K562 (cell line): Measurements from ENCODE around the gene ALAS2. TPM values are rescaled to one million over a fixed set of nuclear protein-coding genes. Genes with fewer than 3 reads are reported as not detected.

ENCODE experiments used
- ATAC-seq: fragments of 200-7000 bp; cut with Tn5 transposase; 3 replicates; pipeline ENCODE4 v1.9.1; 2020; ENCODE audit warnings: moderate library complexity
- BruUV-seq: library from RNA; stranded (reverse); fragments of 400-500 nt; replicated peaks from 2 replicates; lab custom pipeline; 2021; lab: Mats Ljungman, UMichigan
- CTCF ChIA-PET: fragments of 300-600 bp; formaldehyde crosslinking; extraction: SDS; loops from one replicate; lab custom pipeline; 2021; ENCODE audit warnings: low intra/inter-chr PET ratio; lab: Yijun Ruan, JAX
- POLR2A ChIA-PET: fragments of 300-600, 350-650 bp; sonication (Branson Sonifier 250); formaldehyde crosslinking; extraction: SDS; loops from one replicate; lab custom pipeline; 2021; ENCODE audit warnings: antibody characterized with exemption, inconsistent platforms; lab: Yijun Ruan, JAX
- DNase-seq, 4 experiments: peaks; one replicate each; pipeline versions ENCODE4 v3.0.0 to v3.0.0-alpha.2; 2011 to 2018; ENCODE audit warnings: low spot score in 3 of 4, mixed read lengths in 3 of 4; ENCODE audit errors: extremely low read depth in 1 of 4
- FAIRE-seq: peaks from 2 replicates; lab custom pipeline; 2011; peaks lifted over from hg19 to GRCh38; lab: Jason Lieb, UNC
- H2AFZ ChIP-seq: 2 replicates; pipeline ENCODE4 v1.6.0; 2011; ENCODE audit warnings: low read depth, low read length, control low read depth, inconsistent platforms
- H3K27ac ChIP-seq: fragments of 200-600 bp; 3 replicates; pipeline ENCODE4 v1.8.0; 2011; ENCODE audit warnings: low read depth, mild to moderate bottlenecking, control low read depth, inconsistent platforms, low read length, moderate library complexity, mixed read lengths; ENCODE audit errors: extremely low read depth
- H3K27me3 ChIP-seq, 2 experiments: fragments of 300-600 bp in 1 of 2; 2 replicates in 1 of 2; 3 replicates in 1 of 2; pipeline versions ENCODE4 v1.6.0 to v1.8.0; 2011; ENCODE audit warnings: inconsistent platforms in 2 of 2, low read length in 2 of 2, mild to moderate bottlenecking in 1 of 2, mixed read lengths in 1 of 2, moderate library complexity in 1 of 2; ENCODE audit not compliant: control insufficient read depth in 2 of 2, insufficient read depth in 2 of 2
- H3K36me3 ChIP-seq: fragments of 300-600 bp; 3 replicates; pipeline ENCODE4 v1.8.0; 2011; ENCODE audit warnings: mild to moderate bottlenecking, low read length, inconsistent platforms; ENCODE audit not compliant: control insufficient read depth, insufficient read depth
- H3K4me1 ChIP-seq, 2 experiments: fragments of 200-600 bp in 1 of 2; replicated peaks in 1 of 2; 2 replicates in 1 of 2; 3 replicates in 1 of 2; pipeline versions ENCODE4 v1.5.1 to v1.8.0; 2011; ENCODE audit warnings: inconsistent platforms in 2 of 2, low read length in 2 of 2, mild to moderate bottlenecking in 1 of 2, mixed read lengths in 1 of 2, moderate library complexity in 1 of 2; ENCODE audit not compliant: control insufficient read depth in 2 of 2, insufficient read depth in 2 of 2
- H3K4me2 ChIP-seq: 2 replicates; pipeline ENCODE4 v1.6.1; 2011; ENCODE audit warnings: low read length, control low read depth, inconsistent platforms, mixed read lengths; ENCODE audit not compliant: insufficient read depth
- H3K4me3 ChIP-seq: fragments of 200-600 bp; sonication (generic), shearing (Covaris generic); 2 replicates; pipeline ENCODE4 v1.5.1; 2016; ENCODE audit warnings: control low read depth, inconsistent platforms
- H3K79me2 ChIP-seq: fragments of 200-600 bp; 3 replicates; pipeline ENCODE4 v1.8.0; 2011; ENCODE audit warnings: low read length, inconsistent platforms; ENCODE audit not compliant: control insufficient read depth, insufficient read depth
- H3K9ac ChIP-seq, 2 experiments: 2 replicates each; pipeline versions ENCODE4 v1.6.0 to v1.6.1; 2011; ENCODE audit warnings: low read depth in 2 of 2, low read length in 2 of 2, control low read depth in 1 of 2, inconsistent platforms in 1 of 2, mild to moderate bottlenecking in 1 of 2, mixed read lengths in 1 of 2; ENCODE audit not compliant: insufficient read depth in 1 of 2
- H3K9me1 ChIP-seq: one replicate; pipeline ENCODE4 v1.6.0; 2011; ENCODE audit warnings: inconsistent platforms, mild to moderate bottlenecking, low read length, moderate library complexity; ENCODE audit not compliant: control insufficient read depth, insufficient read depth
- H3K9me3 ChIP-seq: replicated peaks from 2 replicates; pipeline ENCODE4 v1.5.1; 2011; ENCODE audit warnings: low read depth, low read length, inconsistent platforms; ENCODE audit not compliant: control insufficient read depth, insufficient read depth
- H4K20me1 ChIP-seq: replicated peaks from 2 replicates; pipeline ENCODE4 v1.6.1; 2011; ENCODE audit warnings: low read length, inconsistent platforms, mixed read lengths; ENCODE audit not compliant: control insufficient read depth, insufficient read depth
- HDAC3 ChIP-seq: fragments of 450-650 bp; IDR thresholded peaks from 2 replicates; pipeline ENCODE4 v1.6.1; 2018; ENCODE audit warnings: borderline replicate concordance, mild to moderate bottlenecking, moderate library complexity; ENCODE audit not compliant: partially characterized antibody
- PATZ1 ChIP-seq: fragments of 250-450 bp; sonication (Bioruptor Pico); IDR thresholded peaks from 2 replicates; pipeline ENCODE4 v1.5.0; 2020; ENCODE audit warnings: mild to moderate bottlenecking, borderline replicate concordance
- RREB1 ChIP-seq: fragments of 250-450 bp; sonication (Bioruptor Pico); IDR thresholded peaks from 2 replicates; pipeline ENCODE4 v1.4.0; 2020
- SRSF7 ChIP-seq: fragments of 200-400 bp; formaldehyde crosslinking; optimal IDR thresholded peaks from 2 replicates; pipeline ENCODE3; 2017; ENCODE audit warnings: mild to moderate bottlenecking, low read depth, low read length
- ZNF134 ChIP-seq: fragments of 250-450 bp; sonication (Bioruptor Pico); conservative IDR thresholded peaks from 2 replicates; pipeline ENCODE4 v1.4.0; 2020
- ZNF778 ChIP-seq: fragments of 450-650 bp; formaldehyde crosslinking; IDR thresholded peaks from 2 replicates; pipeline ENCODE4 v1.4.0; 2020; ENCODE audit warnings: mild to moderate bottlenecking, moderate library complexity
- WGBS: fragments of 100-300 bp; shearing (Covaris generic); methylation state at CpG from one replicate; pipeline ENCODE4 v1.1.6; 2016; ENCODE audit warnings: low coverage, mixed read lengths; ENCODE audit not compliant: insufficient coverage; ENCODE audit errors: missing lambda C conversion rate; 5-methylcytosine and 5-hydroxymethylcytosine counted together
- in situ Hi-C: fragments of 300-500 bp; cut with MboI; formaldehyde crosslinking; loops from 4 replicates; pipeline ENCODE4 v1.15.0; 2018; ENCODE audit warnings: inconsistent platforms, mixed read lengths
- intact Hi-C: fragments of 100-400 bp; cut with micrococcal nuclease; formaldehyde crosslinking; loops from 2 replicates; pipeline ENCODE4 v1.14.2; 2022
- polyA plus RNA-seq, 8 experiments: library from polyadenylated mRNA; depleted of rRNA in 4 of 8; stranded (reverse) in 5 of 8; unstranded in 3 of 8; fragments of >200 nt; fragmentation: Nextera tagmentation in 2 of 8; fragmentation: Illumina TruSeq in 1 of 8; extraction: Ambion mirVana in 2 of 8; extraction: Trizol in 1 of 8; gene quantifications; 2 replicates each; pipeline versions ENCODE4 v1.2.1 to v1.2.3, GENCODE V29; 2011 to 2014; ENCODE audit warnings: inconsistent platforms in 1 of 8, missing spikeins in 1 of 8
- total RNA-seq, 7 experiments: library from RNA; depleted of rRNA in 6 of 7; stranded (reverse); fragments of >200 nt in 6 of 7; fragmentation: Illumina TruSeq in 2 of 7; extraction: Trizol in 2 of 7; gene quantifications; 2 replicates each; pipeline versions ENCODE4 v1.2.1 to v1.2.3, GENCODE V29; 2011 to 2021; ENCODE audit warnings: low replicate concordance in 1 of 7
- TF ChIP-seq, protein P1 (sequence below): fragments of 250-450 bp; sonication (Bioruptor Pico); IDR thresholded peaks from 2 replicates; pipeline ENCODE4 v1.4.0; 2020
- TF ChIP-seq, protein P2 (sequence below): sonication (generic); formaldehyde crosslinking; IDR thresholded peaks from 2 replicates; pipeline ENCODE4 v1.8.0; 2022; ENCODE audit warnings: missing genetic modification reagents, mild to moderate bottlenecking, borderline replicate concordance

ALAS2 gene
- total and polyA plus RNA-seq, 9 of the 15 experiments (the other 6 are each of a cell fraction or from before 2014, with no cell fraction given) = 14.6 to 101 (median 33.4) TPM

DNA sequence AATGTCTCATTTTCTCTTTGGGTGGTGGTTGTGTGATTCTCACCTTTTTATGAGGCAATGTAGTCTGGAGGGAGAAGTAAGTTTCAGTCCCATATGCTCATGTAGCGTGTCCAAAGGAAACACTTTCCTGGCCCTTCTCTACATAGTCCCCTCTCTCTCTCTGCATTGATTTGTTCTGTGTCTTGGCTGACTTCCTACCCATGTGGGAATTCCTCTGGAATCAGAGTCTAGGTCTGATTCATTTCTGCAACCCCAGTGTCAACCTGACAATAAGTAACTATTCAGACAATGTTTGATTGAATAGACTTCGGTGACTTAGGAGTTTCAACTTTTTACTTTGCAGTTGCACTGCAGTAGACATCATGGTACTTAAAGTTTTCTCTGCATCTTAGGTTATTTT, 2.7 kb upstream of the ALAS2 start:
- in situ Hi-C loops (no loop called here), intact Hi-C loops (no loop called here)
- Histone ChIP-seq H2AFZ (no peak overlapping the region), H4K20me1 (no peaks in the 10 kb centered on the region), H3K9me3 (no peaks in the 10 kb centered on the region), H3K4me3 (no peak overlapping the region), H3K4me2 (no peak overlapping the region; the same call in 1 of the 2 replicates), H3K27me3 (no peaks in the 10 kb centered on the region), H3K9ac (no peak overlapping the region), H3K9me1 (no peaks in the 10 kb centered on the region), H3K4me1 (peaks cover 3 to 21% of the 10 kb centered on the region in 2 experiments; a peak in 3 of 5 replicates), H3K27ac (no peak overlapping the region), H3K36me3 (no peaks in the 10 kb centered on the region), H3K79me2 (peaks cover 17% of the 10 kb centered on the region)
- POLR2A ChIA-PET = no interaction called here
- DNase-seq = no peak
- 56% methylated on average over 2 of the region's 2 CpGs for WGBS
- CTCF ChIA-PET = no interaction called here
- ATAC-seq = no peak; the same call in 2 of the 3 replicates
- FAIRE-seq = no peak
- BruUV-seq = no TSS peak
- TF ChIP-seq RREB1 (CRISPR knock-in tag) (no peak), SRSF7 (no peak), ZNF778 (no peak), HDAC3 (no peak), PATZ1 (no peak), ZNF134 (CRISPR knock-in tag) (no peak)
- TF ChIP-seq, protein P1, sequence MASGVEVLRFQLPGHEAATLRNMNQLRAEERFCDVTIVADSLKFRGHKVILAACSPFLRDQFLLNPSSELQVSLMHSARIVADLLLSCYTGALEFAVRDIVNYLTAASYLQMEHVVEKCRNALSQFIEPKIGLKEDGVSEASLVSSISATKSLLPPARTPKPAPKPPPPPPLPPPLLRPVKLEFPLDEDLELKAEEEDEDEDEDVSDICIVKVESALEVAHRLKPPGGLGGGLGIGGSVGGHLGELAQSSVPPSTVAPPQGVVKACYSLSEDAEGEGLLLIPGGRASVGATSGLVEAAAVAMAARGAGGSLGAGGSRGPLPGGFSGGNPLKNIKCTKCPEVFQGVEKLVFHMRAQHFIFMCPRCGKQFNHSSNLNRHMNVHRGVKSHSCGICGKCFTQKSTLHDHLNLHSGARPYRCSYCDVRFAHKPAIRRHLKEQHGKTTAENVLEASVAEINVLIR = no peak
- TF ChIP-seq, protein P2, sequence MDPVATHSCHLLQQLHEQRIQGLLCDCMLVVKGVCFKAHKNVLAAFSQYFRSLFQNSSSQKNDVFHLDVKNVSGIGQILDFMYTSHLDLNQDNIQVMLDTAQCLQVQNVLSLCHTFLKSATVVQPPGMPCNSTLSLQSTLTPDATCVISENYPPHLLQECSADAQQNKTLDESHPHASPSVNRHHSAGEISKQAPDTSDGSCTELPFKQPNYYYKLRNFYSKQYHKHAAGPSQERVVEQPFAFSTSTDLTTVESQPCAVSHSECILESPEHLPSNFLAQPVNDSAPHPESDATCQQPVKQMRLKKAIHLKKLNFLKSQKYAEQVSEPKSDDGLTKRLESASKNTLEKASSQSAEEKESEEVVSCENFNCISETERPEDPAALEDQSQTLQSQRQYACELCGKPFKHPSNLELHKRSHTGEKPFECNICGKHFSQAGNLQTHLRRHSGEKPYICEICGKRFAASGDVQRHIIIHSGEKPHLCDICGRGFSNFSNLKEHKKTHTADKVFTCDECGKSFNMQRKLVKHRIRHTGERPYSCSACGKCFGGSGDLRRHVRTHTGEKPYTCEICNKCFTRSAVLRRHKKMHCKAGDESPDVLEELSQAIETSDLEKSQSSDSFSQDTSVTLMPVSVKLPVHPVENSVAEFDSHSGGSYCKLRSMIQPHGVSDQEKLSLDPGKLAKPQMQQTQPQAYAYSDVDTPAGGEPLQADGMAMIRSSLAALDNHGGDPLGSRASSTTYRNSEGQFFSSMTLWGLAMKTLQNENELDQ (CRISPR knock-in tag) = no peak
